Neural crest cell (in vitro differentiated cells): ENCODE measurements around the gene ANXA5. TPM values are rescaled to one million over a fixed set of nuclear protein-coding genes. Genes with fewer than 3 reads are reported as not detected.

ENCODE experiments used
- DNase-seq: peaks from one replicate; pipeline ENCODE4 v3.0.0; 2021; ENCODE audit warnings: low read depth, mixed read lengths, low spot score
- H3K27ac Mint-ChIP-seq: one replicate; pipeline ENCODE4 v1.8.0; 2021; ENCODE audit warnings: mild to moderate bottlenecking, mixed read lengths; ENCODE audit not compliant: unreplicated experiment
- H3K27me3 Mint-ChIP-seq: 2 replicates; pipeline ENCODE4 v1.8.0; 2021; ENCODE audit warnings: low read depth, mild to moderate bottlenecking, mixed read lengths
- H3K36me3 Mint-ChIP-seq: 2 replicates; pipeline ENCODE4 v1.8.0; 2021; ENCODE audit warnings: low read depth, mild to moderate bottlenecking, mixed read lengths
- H3K4me1 Mint-ChIP-seq: 2 replicates; pipeline ENCODE4 v1.8.0; 2021; ENCODE audit warnings: mixed read lengths
- H3K4me3 Mint-ChIP-seq: one replicate; pipeline ENCODE4 v1.8.0; 2021; ENCODE audit warnings: mild to moderate bottlenecking, mixed read lengths
- H3K9me3 Mint-ChIP-seq: 2 replicates; pipeline ENCODE4 v1.8.0; 2021; ENCODE audit warnings: mixed read lengths
- total RNA-seq: library from RNA; stranded (reverse); gene quantifications from 2 replicates; pipeline ENCODE4 v1.2.1, GENCODE V29; 2021
- TF ChIP-seq, protein P1 (sequence below): fragments of 200-600 bp; sonication (generic); conservative IDR thresholded peaks from 2 replicates; pipeline ENCODE4 v1.5.0; 2021; ENCODE audit warnings: antibody characterized with exemption, mild to moderate bottlenecking

Gene ANXA5
- total RNA-seq, 1 donor from 2014 or later: 143 TPM

DNA sequence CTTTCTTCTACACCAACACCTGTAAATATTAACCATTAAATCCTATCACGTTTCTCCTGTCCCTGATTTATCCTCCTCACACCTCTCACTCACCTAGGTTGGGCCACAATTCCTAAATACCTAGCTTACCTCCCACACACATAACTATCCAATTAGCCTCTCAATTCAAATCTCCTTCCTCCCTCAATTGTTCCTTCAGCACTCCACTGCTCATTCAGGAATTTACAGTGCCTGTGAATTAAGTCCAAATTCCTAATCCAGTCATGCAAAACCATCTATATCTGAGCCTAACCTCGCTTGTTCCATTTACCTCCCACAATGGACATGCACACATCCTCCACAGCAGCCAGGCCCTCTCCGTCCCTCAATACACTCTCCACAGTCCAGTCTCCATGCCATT, 17.5 kb downstream of the ANXA5 start:
- TF ChIP-seq, protein P1, sequence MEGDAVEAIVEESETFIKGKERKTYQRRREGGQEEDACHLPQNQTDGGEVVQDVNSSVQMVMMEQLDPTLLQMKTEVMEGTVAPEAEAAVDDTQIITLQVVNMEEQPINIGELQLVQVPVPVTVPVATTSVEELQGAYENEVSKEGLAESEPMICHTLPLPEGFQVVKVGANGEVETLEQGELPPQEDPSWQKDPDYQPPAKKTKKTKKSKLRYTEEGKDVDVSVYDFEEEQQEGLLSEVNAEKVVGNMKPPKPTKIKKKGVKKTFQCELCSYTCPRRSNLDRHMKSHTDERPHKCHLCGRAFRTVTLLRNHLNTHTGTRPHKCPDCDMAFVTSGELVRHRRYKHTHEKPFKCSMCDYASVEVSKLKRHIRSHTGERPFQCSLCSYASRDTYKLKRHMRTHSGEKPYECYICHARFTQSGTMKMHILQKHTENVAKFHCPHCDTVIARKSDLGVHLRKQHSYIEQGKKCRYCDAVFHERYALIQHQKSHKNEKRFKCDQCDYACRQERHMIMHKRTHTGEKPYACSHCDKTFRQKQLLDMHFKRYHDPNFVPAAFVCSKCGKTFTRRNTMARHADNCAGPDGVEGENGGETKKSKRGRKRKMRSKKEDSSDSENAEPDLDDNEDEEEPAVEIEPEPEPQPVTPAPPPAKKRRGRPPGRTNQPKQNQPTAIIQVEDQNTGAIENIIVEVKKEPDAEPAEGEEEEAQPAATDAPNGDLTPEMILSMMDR: no peak
- no peak for DNase-seq
- H3K9me3 Mint-ChIP-seq: no peaks in the 10 kb centered on the region
- no peak overlapping the region for H3K4me3 Mint-ChIP-seq
- peaks cover 13% of the 10 kb centered on the region for H3K36me3 Mint-ChIP-seq
- H3K27me3 Mint-ChIP-seq: no peaks in the 10 kb centered on the region
- no peak overlapping the region for H3K27ac Mint-ChIP-seq
- peaks cover 5% of the 10 kb centered on the region for H3K4me1 Mint-ChIP-seq

DNA sequence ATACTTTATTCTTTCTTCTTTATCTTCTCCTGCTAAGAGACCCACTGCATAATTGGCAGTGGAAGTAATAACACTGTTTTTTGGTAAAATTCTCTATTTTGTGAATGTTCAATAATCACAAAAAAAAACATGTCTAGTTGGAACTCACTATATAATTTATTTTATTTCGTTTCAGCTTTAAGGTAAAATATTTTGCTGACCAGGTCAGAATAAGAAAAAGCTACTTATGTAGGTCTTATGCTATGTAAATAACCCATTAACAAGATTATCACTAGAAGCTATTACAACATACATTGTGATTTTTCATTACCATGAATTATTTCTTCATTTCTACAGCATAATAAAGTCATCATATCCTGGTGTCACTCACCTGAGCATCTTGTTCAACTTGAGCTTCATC, 19.3 kb downstream of the ANXA5 start:
- TF ChIP-seq, protein P1: no peak
- peaks cover 15% of the 10 kb centered on the region for H3K36me3 Mint-ChIP-seq
- H3K4me3 Mint-ChIP-seq: no peak overlapping the region
- no peak overlapping the region for H3K27ac Mint-ChIP-seq
- H3K27me3 Mint-ChIP-seq: no peaks in the 10 kb centered on the region
- H3K4me1 Mint-ChIP-seq: peaks cover 5% of the 10 kb centered on the region
- H3K9me3 Mint-ChIP-seq: no peaks in the 10 kb centered on the region
- DNase-seq: no peak

DNA sequence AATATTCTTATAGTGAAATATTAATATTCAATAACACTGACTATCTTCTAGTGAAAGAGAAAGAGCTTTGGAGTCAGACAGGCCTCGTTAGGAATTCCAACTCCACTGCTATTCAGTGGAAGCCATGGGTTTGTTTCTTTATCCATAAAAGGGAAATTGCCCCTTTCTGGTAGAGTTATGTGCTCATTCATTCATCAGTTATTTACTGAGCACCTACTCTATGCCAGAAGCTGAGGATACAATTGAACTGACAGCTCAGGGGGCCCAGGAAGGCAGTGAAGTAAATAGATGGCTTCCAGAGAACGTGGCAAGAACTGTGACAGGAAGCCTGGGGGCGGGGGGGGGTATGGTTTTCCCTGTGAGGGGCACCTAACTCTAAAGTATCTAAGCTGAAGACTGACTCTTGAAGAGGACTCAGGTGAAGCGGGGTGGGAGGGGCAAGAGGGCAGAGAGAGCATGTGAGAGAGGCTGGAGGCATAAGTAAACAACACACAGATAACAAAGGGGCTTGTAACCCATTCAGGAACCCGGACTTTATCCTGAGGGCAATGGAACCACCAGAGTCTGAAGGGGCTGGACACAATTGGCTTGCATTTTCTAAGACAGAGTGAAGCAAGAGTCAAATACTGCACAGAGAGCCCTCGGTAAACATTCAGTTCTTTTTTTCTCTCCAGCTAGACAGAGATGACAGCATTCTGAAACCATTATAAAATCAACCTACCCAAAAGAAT, 20.3 kb downstream of the ANXA5 start:
- no peaks in the 10 kb centered on the region for H3K27me3 Mint-ChIP-seq
- no peak overlapping the region for H3K27ac Mint-ChIP-seq
- DNase-seq: no peak
- no peak overlapping the region for H3K4me3 Mint-ChIP-seq
- TF ChIP-seq, protein P1: no peak
- H3K9me3 Mint-ChIP-seq: no peaks in the 10 kb centered on the region
- H3K4me1 Mint-ChIP-seq: peaks cover 5% of the 10 kb centered on the region
- H3K36me3 Mint-ChIP-seq: peaks cover 21% of the 10 kb centered on the region

DNA sequence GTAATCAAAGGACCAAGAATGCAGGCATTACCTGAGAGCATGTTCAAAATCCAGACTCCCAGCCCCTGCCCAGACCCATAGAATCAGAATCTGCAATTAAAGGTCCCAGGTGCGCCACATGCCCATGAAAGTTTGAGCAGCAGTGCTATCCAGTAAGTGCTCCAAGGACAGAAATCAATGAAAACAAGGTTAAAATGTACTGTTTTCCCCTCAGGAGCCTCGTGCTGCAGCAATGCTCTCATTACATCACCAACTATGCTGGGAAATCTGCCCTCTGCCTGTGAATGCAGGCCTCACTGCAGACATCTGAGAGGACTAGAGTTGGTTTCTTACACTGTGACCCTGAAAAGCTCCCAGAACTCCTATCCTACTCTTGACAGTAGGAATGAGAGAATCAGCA, 21.1 kb downstream of the ANXA5 start:
- DNase-seq: no peak
- Mint-ChIP-seq H3K4me1 (peaks cover 5% of the 10 kb centered on the region), H3K4me3 (no peak overlapping the region), H3K27me3 (no peaks in the 10 kb centered on the region), H3K36me3 (peaks cover 23% of the 10 kb centered on the region), H3K27ac (no peak overlapping the region), H3K9me3 (no peaks in the 10 kb centered on the region)
- TF ChIP-seq, protein P1: peak; percentile 23

DNA sequence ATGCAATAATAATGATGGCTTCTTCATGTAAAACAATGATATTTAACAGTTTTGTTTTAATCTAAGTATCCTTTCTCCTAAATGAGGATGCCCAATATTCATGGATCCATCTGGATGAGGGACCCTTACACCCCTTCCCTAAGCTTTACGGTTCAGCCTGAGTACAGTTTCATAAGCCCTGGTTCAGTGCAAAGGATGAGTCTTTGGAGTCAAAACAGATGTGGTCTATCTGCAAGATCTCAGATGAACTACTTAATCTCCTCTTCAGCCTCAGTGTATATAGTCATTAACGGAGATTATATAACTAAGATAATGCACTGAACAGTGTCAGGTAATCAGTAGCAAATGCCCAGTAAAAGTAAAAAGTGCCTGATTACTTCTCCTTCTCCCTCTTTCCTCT, 22.1 kb downstream of the ANXA5 start:
- Mint-ChIP-seq H3K9me3 (no peaks in the 10 kb centered on the region), H3K4me1 (peaks cover 5% of the 10 kb centered on the region), H3K4me3 (no peak overlapping the region), H3K27ac (no peak overlapping the region), H3K27me3 (no peaks in the 10 kb centered on the region), H3K36me3 (peaks cover 18% of the 10 kb centered on the region)
- DNase-seq: no peak
- TF ChIP-seq, protein P1: no peak
